HFFc6 (cell line): ENCODE results near the gene EPG5. TPM values are rescaled to one million over a fixed set of nuclear protein-coding genes. Genes with fewer than 3 reads are reported as not detected.
A peak's percentile ranks its signal among the peaks of the same experiment; 100 is the strongest.

Source experiments
- DNase-seq: peaks from one replicate; pipeline ENCODE4 v3.0.0-alpha.2; 2018
- H3K27ac Mint-ChIP-seq: 2 replicates; pipeline ENCODE4 v1.8.0; 2020; ENCODE audit warnings: mild to moderate bottlenecking, mixed read lengths
- H3K27me3 Mint-ChIP-seq: 2 replicates; pipeline ENCODE4 v1.8.0; 2021; ENCODE audit warnings: mild to moderate bottlenecking, moderate library complexity, mixed read lengths; ENCODE audit not compliant: insufficient read depth
- H3K36me3 Mint-ChIP-seq: 2 replicates; pipeline ENCODE4 v1.8.0; 2021; ENCODE audit warnings: low read depth, mixed read lengths
- H3K4me1 Mint-ChIP-seq: 2 replicates; pipeline ENCODE4 v1.8.0; 2020; ENCODE audit warnings: low read depth, mixed read lengths
- H3K4me3 Mint-ChIP-seq: 2 replicates; pipeline ENCODE4 v1.8.0; 2020; ENCODE audit warnings: mild to moderate bottlenecking, moderate library complexity, mixed read lengths
- H3K9me3 Mint-ChIP-seq: 2 replicates; pipeline ENCODE4 v1.8.0; 2020; ENCODE audit warnings: mild to moderate bottlenecking, mixed read lengths
- CTCF ChIP-seq: fragments of 200-600 bp; sonication (generic); IDR thresholded peaks from 2 replicates; pipeline ENCODE4 v1.5.0; 2021; ENCODE audit warnings: antibody characterized with exemption, mild to moderate bottlenecking
- long read RNA-seq: library from polyadenylated mRNA; unstranded; transcript quantifications from one replicate; pipeline ENCODE4 v2.0.0, GENCODE V29; 2019
- total RNA-seq, 6 experiments: library from RNA; stranded (reverse); fragmentation: NEBNext Ultra II Directional; extraction: Animal tissue kit (Norgen Biotek cat#: 25700); gene quantifications; 2 replicates in 1 of 6; 3 replicates in 5 of 6; pipeline ENCODE4 v1.2.3, GENCODE V29; 2021

EPG5 gene
- total RNA-seq: 10 to 100 TPM; 36.8 to 63.6 (median 44.5) TPM
- long read RNA-seq, full-length matches to known transcripts: 1 of 14 reads
- long read RNA-seq, partial matches to known transcripts: 5 of 14 reads
- long read RNA-seq, other reads (novel, unspliced or antisense): 8 of 14 reads

- peak within 1 kb of the TSS; percentile 100 for H3K4me3 Mint-ChIP-seq
- no peak for TF ChIP-seq CTCF
- no peaks in the 10 kb centered on the region for H3K9me3 Mint-ChIP-seq
- DNase-seq: peak; percentile 96
- peak within 1 kb of the TSS; percentile 90 for H3K27ac Mint-ChIP-seq
- no peaks in the 10 kb centered on the region for H3K27me3 Mint-ChIP-seq
- H3K4me1 Mint-ChIP-seq: peaks cover 42% of the 10 kb centered on the region
- peaks cover 29% of the 10 kb centered on the region for H3K36me3 Mint-ChIP-seq
Observed at GRCh38 chr18:45967007-45967706, at the start of gene EPG5. EPG5 (minus strand) TSS chr18:45967329; CDS start chr18:45967239, 90 bp downstream.

- no peak for TF ChIP-seq CTCF
- Mint-ChIP-seq H3K9me3 (no peaks in the 10 kb centered on the region), H3K4me1 (no peaks in the 10 kb centered on the region), H3K36me3 (no peaks in the 10 kb centered on the region; the same call in 1 of the 2 replicates), H3K4me3 (no peak overlapping the region), H3K27me3 (peaks cover 2% of the 10 kb centered on the region; the same call in 1 of the 2 replicates), H3K27ac (no peak overlapping the region)
- no peak for DNase-seq
Observed at GRCh38 chr18:46013484-46014189, 46.5 kb upstream of the EPG5 start.

- no peak for DNase-seq
- no peak for TF ChIP-seq CTCF
- Mint-ChIP-seq H3K4me1 (no peaks in the 10 kb centered on the region), H3K36me3 (peaks cover 5% of the 10 kb centered on the region; the same call in 1 of the 2 replicates), H3K9me3 (no peaks in the 10 kb centered on the region), H3K27ac (no peak overlapping the region), H3K27me3 (peaks cover 2% of the 10 kb centered on the region; the same call in 1 of the 2 replicates), H3K4me3 (no peak overlapping the region)
Observed at GRCh38 chr18:46010676-46011075, 43.5 kb upstream of the EPG5 start.

GRCh38 chr18:46010050-46010449 is 42.9 kb upstream of the EPG5 start:
- Mint-ChIP-seq H3K9me3 (no peaks in the 10 kb centered on the region), H3K27me3 (peaks cover 2% of the 10 kb centered on the region; the same call in 1 of the 2 replicates), H3K4me1 (no peaks in the 10 kb centered on the region), H3K4me3 (no peak overlapping the region), H3K27ac (no peak overlapping the region), H3K36me3 (peaks cover 5% of the 10 kb centered on the region; the same call in 1 of the 2 replicates)
- no peak for DNase-seq
- no peak for TF ChIP-seq CTCF

GRCh38 chr18:46009125-46009840 is 42.2 kb upstream of the EPG5 start:
- no peak for TF ChIP-seq CTCF
- no peak overlapping the region for H3K4me3 Mint-ChIP-seq
- DNase-seq: no peak
- H3K36me3 Mint-ChIP-seq: peaks cover 5% of the 10 kb centered on the region; the same call in 1 of the 2 replicates
- H3K27ac Mint-ChIP-seq: no peak overlapping the region
- no peaks in the 10 kb centered on the region for H3K4me1 Mint-ChIP-seq
- H3K27me3 Mint-ChIP-seq: peaks cover 2% of the 10 kb centered on the region; the same call in 1 of the 2 replicates
- H3K9me3 Mint-ChIP-seq: no peaks in the 10 kb centered on the region
